SK-N-SH (cell line): ENCODE results near the gene NFYA. TPM values are rescaled to one million over a fixed set of nuclear protein-coding genes. Genes with fewer than 3 reads are reported as not detected.

Experiments used
- CHD2 ChIP-seq: fragments of 150-350 bp; IDR thresholded peaks from 2 replicates; pipeline ENCODE4 v1.6.1; 2018; ENCODE audit warnings: low read length; ENCODE audit not compliant: partially characterized antibody
- CTCF ChIP-seq: fragments of 200-600 bp; sonication (generic); IDR thresholded peaks from 2 replicates; pipeline ENCODE4 v1.6.1; 2017; ENCODE audit warnings: antibody characterized with exemption, mild to moderate bottlenecking, moderate library complexity
- ELF1 ChIP-seq: IDR thresholded peaks from 2 replicates; pipeline ENCODE4 v1.4.0; 2012
- EP300 ChIP-seq, 2 experiments: IDR thresholded peaks; 2 replicates each; pipeline versions ENCODE4 v1.4.0 to v1.6.1; 2012; ENCODE audit warnings: borderline replicate concordance in 1 of 2, low read depth in 1 of 2, low read length in 1 of 2
- GATA2 ChIP-seq: sonication (generic); formaldehyde crosslinking; IDR thresholded peaks from 2 replicates; pipeline ENCODE4 v1.5.0; 2020; ENCODE audit warnings: mild to moderate bottlenecking, missing genetic modification reagents
- IRF3 ChIP-seq: fragments of 150-350 bp; IDR thresholded peaks from 2 replicates; pipeline ENCODE4 v1.6.1; 2016; ENCODE audit warnings: mild to moderate bottlenecking, low read depth, low read length
- JUND ChIP-seq: IDR thresholded peaks from 2 replicates; pipeline ENCODE4 v1.4.0; 2012
- NFIC ChIP-seq: IDR thresholded peaks from 2 replicates; pipeline ENCODE4 v1.4.0; 2012; ENCODE audit warnings: borderline replicate concordance
- NRF1 ChIP-seq: IDR thresholded peaks from 2 replicates; pipeline ENCODE4 v1.6.1; 2012; ENCODE audit warnings: low read depth, mild to moderate bottlenecking, low read length
- POLR2AphosphoS5 ChIP-seq: IDR thresholded peaks from 2 replicates; pipeline ENCODE4 v1.6.1; 2012; ENCODE audit warnings: low read depth, low read length
- RCOR1 ChIP-seq: fragments of 150-350 bp; IDR thresholded peaks from 2 replicates; pipeline ENCODE4 v1.6.1; 2017; ENCODE audit warnings: antibody characterized with exemption, low read length
- RFX5 ChIP-seq: IDR thresholded peaks from 2 replicates; pipeline ENCODE4 v1.6.1; 2012; ENCODE audit warnings: mild to moderate bottlenecking, improper control_type of control experiment, low read length
- RXRA ChIP-seq: IDR thresholded peaks from 2 replicates; pipeline ENCODE4 v1.4.0; 2012; ENCODE audit warnings: low read depth, mild to moderate bottlenecking, borderline replicate concordance
- SIN3A ChIP-seq: IDR thresholded peaks from 2 replicates; pipeline ENCODE4 v1.6.1; 2012; ENCODE audit warnings: low read depth, mild to moderate bottlenecking, low read length, moderate library complexity, borderline replicate concordance
- USF1 ChIP-seq: IDR thresholded peaks from 2 replicates; pipeline ENCODE4 v1.4.0; 2012; ENCODE audit warnings: low read depth, borderline replicate concordance
- USF2 ChIP-seq: fragments of 150-350 bp; IDR thresholded peaks from 2 replicates; pipeline ENCODE4 v1.6.1; 2017; ENCODE audit warnings: antibody characterized with exemption, low read length, low read depth, borderline replicate concordance
- polyA plus RNA-seq, 3 experiments: library from polyadenylated mRNA; depleted of rRNA; stranded (reverse); fragments of >200 nt; gene quantifications; 2 replicates each; pipeline ENCODE4 v1.2.3, GENCODE V29; 2012

The NFYA gene
- polyA plus RNA-seq, 1 of the 3 experiments (the other 2 are of a cell fraction), result 6.8 TPM

GRCh38 chr6:41071923-41072835, 595 bp upstream of the NFYA start, which contains the start of gene OARD1 (continued):
- TF ChIP-seq RCOR1 (0 out of 2 replicates have a peak, but pooled peaks have one; percentile 17), EP300 (IDR thresholded peaks at IDR 0.05; ENCODE audit: borderline replicate concordance in 1 of 2, low read depth in 1 of 2, low read length in 1 of 2) (peak in 1 of 2 experiments; percentile 33; a peak in 1 of 4 replicates), CHD2 (peak; percentile 80), POLR2AphosphoS5 (peak; percentile 28; the same call in 1 of the 2 replicates), NRF1 (peak; percentile 92), GATA2 (CRISPR knock-in tag) (no peak), RFX5 (no peak), JUND (no peak), IRF3 (peak; percentile 14; the same call in 1 of the 2 replicates), NFIC (no peak), USF1 (no peak), SIN3A (peak; percentile 55), ELF1 (peak; percentile 93), CTCF (no peak), USF2 (no peak), RXRA (no peak)
